DMS53 treated with DMSO at 0.1 percent for 48 hours (cell line): ENCODE results near the gene ERBB4.

ENCODE experiments used
- DNase-seq: peaks from one replicate; lab custom pipeline; 2025; ENCODE audit not compliant: unreplicated experiment; lab: John Stamatoyannopoulos, UW

The ERBB4 gene

GRCh38 chr2:212441141-212441540 lies 97.5 kb downstream of the ERBB4 start:
- DNase-seq: no peak

GRCh38 chr2:212428681-212429478 lies 109.7 kb downstream of the ERBB4 start:
- no peak for DNase-seq

- DNase-seq: no peak
Measured at GRCh38 chr2:212427638-212428037, 111.0 kb downstream of the ERBB4 start.

- no peak for DNase-seq
Measured at GRCh38 chr2:212426637-212427412, 111.8 kb downstream of the ERBB4 start.

- peak; percentile 5 for DNase-seq
Measured at GRCh38 chr2:212424082-212424481, 114.5 kb downstream of the ERBB4 start.

GRCh38 chr2:212423089-212423488 lies 115.5 kb downstream of the ERBB4 start:
- no peak for DNase-seq

GRCh38 chr2:212421556-212422334 lies 116.9 kb downstream of the ERBB4 start:
- DNase-seq: no peak

- DNase-seq: no peak
Measured at GRCh38 chr2:212416086-212416485, 122.5 kb downstream of the ERBB4 start.

- DNase-seq: no peak
Measured at GRCh38 chr2:212414767-212415211, 123.8 kb downstream of the ERBB4 start.

- DNase-seq: no peak
Measured at GRCh38 chr2:212409560-212409959, 129.0 kb downstream of the ERBB4 start.

GRCh38 chr2:212408524-212408923 lies 130.1 kb downstream of the ERBB4 start:
- DNase-seq: no peak

GRCh38 chr2:212406716-212407115 lies 131.9 kb downstream of the ERBB4 start:
- no peak for DNase-seq

- no peak for DNase-seq
Measured at GRCh38 chr2:212402316-212402715, 136.3 kb downstream of the ERBB4 start.

GRCh38 chr2:212398316-212398715 lies 140.3 kb downstream of the ERBB4 start:
- no peak for DNase-seq

- DNase-seq: no peak
Measured at GRCh38 chr2:212392544-212392943, 146.1 kb downstream of the ERBB4 start.

- no peak for DNase-seq
Measured at GRCh38 chr2:212392043-212392442, 146.6 kb downstream of the ERBB4 start.

GRCh38 chr2:212387146-212387545 lies 151.5 kb downstream of the ERBB4 start:
- no peak for DNase-seq

GRCh38 chr2:212385241-212385640 lies 153.4 kb downstream of the ERBB4 start:
- DNase-seq: no peak

GRCh38 chr2:212384027-212384426 lies 154.6 kb downstream of the ERBB4 start:
- DNase-seq: no peak

GRCh38 chr2:212381428-212382102 lies 157.0 kb downstream of the ERBB4 start:
- no peak for DNase-seq

GRCh38 chr2:212379103-212379502 lies 159.5 kb downstream of the ERBB4 start:
- no peak for DNase-seq
